ENCODE results near the gene CMSS1. TPM values are rescaled to one million over a fixed set of nuclear protein-coding genes. Genes with fewer than 3 reads are reported as not detected.

CMSS1 gene
- polyA plus RNA-seq, 2 of the 4 experiments (the other 2 are of a cell fraction): 61.1 to 62.9 TPM

DNA sequence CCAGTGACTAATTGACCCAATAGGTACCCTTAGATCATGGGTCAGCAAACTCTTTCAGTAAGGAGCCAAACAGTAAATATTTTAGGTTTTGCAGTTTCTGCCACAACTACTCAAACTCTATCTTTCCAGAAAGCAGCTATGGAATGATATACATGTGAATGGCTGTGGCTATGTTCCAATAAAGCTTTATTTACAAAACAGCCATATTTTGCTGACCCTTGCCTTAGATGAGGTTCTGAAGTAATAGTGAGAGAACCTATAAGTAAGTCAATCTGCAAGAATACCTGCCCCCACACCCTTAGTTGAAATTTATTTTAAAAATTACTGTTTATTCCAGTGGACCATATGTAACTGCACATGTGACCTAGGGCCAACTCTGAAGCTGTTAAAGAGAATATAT, 134.0 kb downstream of the CMSS1 start (continued):
- TF ChIP-seq BCL3 (IDR thresholded peaks at IDR 0.05): no peak

DNA sequence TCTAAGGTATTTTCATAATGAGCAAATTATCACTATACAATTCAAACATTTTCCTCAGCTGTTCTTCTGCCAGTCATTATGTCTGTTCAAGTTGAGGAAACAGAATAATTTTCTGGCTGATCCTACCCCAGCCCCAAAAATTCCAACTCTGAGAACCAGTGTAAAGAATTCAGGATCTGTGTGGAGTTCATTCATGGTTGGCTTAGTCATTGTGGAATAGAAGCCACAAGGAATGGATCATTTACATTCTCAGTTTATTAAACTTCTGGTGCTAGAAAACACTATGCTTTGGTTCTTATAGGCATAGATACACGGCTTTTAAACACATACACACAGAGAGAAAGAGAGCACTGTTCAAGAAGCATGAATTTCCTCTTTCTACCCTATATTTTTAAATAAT, 134.6 kb downstream of the CMSS1 start:
- Histone ChIP-seq H3K4me3 (no peak overlapping the region), H3K4me2 (no peak overlapping the region), H3K27ac (no peak overlapping the region), H3K9me3 (no peaks in the 10 kb centered on the region), H3K4me1 (peaks cover 48% of the 10 kb centered on the region)
- POLR2A ChIA-PET: no interaction called here
- no peak for DNase-seq (ENCODE audit: low read depth in 1 of 2, low spot score in 1 of 2)
- 63% methylated on average over 1 of the region's 1 CpG for WGBS (ENCODE audit: missing lambda C conversion rate)
- ATAC-seq: no peak
- TF ChIP-seq EHMT2 (IDR thresholded peaks at IDR 0.05; ENCODE audit: low read depth) (no peak), KDM5A (IDR thresholded peaks at IDR 0.05) (no peak)
- TF ChIP-seq, protein P1, sequence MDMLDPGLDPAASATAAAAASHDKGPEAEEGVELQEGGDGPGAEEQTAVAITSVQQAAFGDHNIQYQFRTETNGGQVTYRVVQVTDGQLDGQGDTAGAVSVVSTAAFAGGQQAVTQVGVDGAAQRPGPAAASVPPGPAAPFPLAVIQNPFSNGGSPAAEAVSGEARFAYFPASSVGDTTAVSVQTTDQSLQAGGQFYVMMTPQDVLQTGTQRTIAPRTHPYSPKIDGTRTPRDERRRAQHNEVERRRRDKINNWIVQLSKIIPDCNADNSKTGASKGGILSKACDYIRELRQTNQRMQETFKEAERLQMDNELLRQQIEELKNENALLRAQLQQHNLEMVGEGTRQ (IDR thresholded peaks at IDR 0.05): no peak
- CTCF ChIA-PET: no interaction called here
- no peak for FAIRE-seq

DNA sequence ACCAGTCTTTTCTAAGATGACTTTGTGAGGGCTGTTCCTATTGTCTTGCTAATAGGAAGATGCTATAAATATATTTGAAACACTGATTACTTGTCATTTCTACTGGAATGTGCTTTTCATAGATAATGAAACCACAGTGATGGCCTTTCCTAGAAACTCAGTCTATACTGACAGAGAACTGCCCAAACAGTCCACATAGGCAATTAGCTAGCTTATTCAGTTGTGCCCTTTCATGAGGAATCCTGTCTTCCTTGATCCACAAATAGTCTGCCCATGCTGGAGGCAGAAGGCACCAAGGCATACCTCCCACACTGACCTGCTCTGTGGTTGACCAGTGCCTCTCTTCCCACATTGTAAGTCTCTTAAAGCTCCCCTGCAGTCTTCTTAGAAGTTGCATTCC, 135.9 kb downstream of the CMSS1 start:
- Histone ChIP-seq H3K4me1 (peaks cover 37% of the 10 kb centered on the region), H3K4me2 (no peak overlapping the region), H3K4me3 (no peak overlapping the region), H3K27ac (0 out of 6 replicates have a peak overlapping the region, but pooled peaks of 1 of the 2 experiments have one; percentile 2), H3K9me3 (no peaks in the 10 kb centered on the region)
- POLR2A ChIA-PET: no interaction called here
- DNase-seq (ENCODE audit: low read depth in 1 of 2, low spot score in 1 of 2): no peak
- CTCF ChIA-PET: interaction anchor here (0.6 to 1.4 kb wide), 2 partner anchors 14 to 111 kb away, joined by 3 to 4 read pairs; no protein-coding TSS in a partner anchor
- FAIRE-seq: no peak
- no peak for TF ChIP-seq BCL3 (IDR thresholded peaks at IDR 0.05)
- no peak for ATAC-seq

DNA sequence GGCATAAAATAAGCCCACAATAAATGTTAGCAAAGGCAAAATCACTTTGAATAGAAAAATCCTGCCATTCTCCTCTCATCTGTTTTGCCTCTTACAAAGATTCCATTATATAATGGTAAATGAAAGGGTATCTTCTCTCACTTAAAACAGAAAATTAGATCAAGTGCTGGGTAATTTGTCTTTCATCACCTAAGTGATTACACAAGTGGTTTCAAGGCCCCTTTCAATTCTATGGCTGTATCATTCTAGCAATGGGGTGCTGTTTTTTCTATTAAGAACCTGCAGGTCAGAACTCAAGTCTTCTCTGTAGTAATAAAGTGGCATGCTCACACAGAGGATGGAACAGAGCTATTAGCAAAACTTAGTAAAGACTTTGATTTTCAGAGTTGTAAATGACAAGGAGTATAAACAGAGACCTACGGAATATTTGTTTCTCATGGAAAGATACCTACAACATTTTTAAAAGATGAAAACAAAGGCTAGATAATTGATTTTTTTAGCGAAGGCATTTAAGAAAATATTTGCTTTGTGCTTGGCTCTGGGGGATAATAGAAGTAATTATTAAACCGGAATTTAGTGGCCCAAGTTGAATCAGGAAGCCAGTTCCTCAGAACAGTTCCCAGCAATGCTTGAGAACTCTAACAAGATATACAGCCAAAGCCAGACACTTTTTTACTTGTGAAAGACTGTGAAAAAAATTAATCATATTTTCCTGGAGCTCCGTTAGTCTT, 137.4 kb downstream of the CMSS1 start:
- WGBS (ENCODE audit: missing lambda C conversion rate): 33% methylated on average over 4 of the region's 4 CpGs
- ChIA-PET CTCF (no interaction called here), POLR2A (no interaction called here)
- no peak for TF ChIP-seq KDM5A (IDR thresholded peaks at IDR 0.05)
- no peak for TF ChIP-seq CTCF (IDR thresholded peaks at IDR 0.05)
- TF ChIP-seq TP53 (CRISPR knock-in tag; IDR thresholded peaks at IDR 0.05): no peak
- TF ChIP-seq PHF8 (IDR thresholded peaks at IDR 0.05; ENCODE audit: borderline replicate concordance, low read depth): no peak
- TF ChIP-seq CEBPB (IDR thresholded peaks at IDR 0.05): no peak
- no peak for TF ChIP-seq NFE2L2 (conservative IDR thresholded peaks at IDR 0.05; ENCODE audit: low read length)
- no peak for TF ChIP-seq SMC3 (IDR thresholded peaks at IDR 0.05)
- TF ChIP-seq HOXB13 (CRISPR knock-in tag; IDR thresholded peaks at IDR 0.05; ENCODE audit: low read depth): no peak
- TF ChIP-seq POLR2A (IDR thresholded peaks at IDR 0.05; ENCODE audit: low read length): no peak
- TF ChIP-seq, protein P1 (IDR thresholded peaks at IDR 0.05): no peak
- no peak for TF ChIP-seq CBX2 (IDR thresholded peaks at IDR 0.05; ENCODE audit: borderline replicate concordance, low read depth)
- TF ChIP-seq JUN (IDR thresholded peaks at IDR 0.05): no peak
- TF ChIP-seq POLR2AphosphoS2 (conservative IDR thresholded peaks at IDR 0.05; ENCODE audit: low read length): no peak
- no peak for TF ChIP-seq RARB (CRISPR knock-in tag; IDR thresholded peaks at IDR 0.05)
- TF ChIP-seq CBX8 (IDR thresholded peaks at IDR 0.05): no peak
- TF ChIP-seq, protein P2, sequence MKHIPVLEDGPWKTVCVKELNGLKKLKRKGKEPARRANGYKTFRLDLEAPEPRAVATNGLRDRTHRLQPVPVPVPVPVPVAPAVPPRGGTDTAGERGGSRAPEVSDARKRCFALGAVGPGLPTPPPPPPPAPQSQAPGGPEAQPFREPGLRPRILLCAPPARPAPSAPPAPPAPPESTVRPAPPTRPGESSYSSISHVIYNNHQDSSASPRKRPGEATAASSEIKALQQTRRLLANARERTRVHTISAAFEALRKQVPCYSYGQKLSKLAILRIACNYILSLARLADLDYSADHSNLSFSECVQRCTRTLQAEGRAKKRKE (CRISPR knock-in tag; IDR thresholded peaks at IDR 0.05; ENCODE audit: low read depth): no peak
- no peak for TF ChIP-seq RFX5 (IDR thresholded peaks at IDR 0.05)
- peak overlapping the region in 1 of 2 experiments; percentile 19; a peak in 2 of 6 replicates for H3K27ac ChIP-seq
- DNase-seq (ENCODE audit: low read depth in 1 of 2, low spot score in 1 of 2) (no peak), ATAC-seq (no peak), FAIRE-seq (no peak)
- H3K4me3 ChIP-seq: no peak overlapping the region
- H3K9me3 ChIP-seq: no peaks in the 10 kb centered on the region
- peak overlapping the region; percentile 53 for H3K4me2 ChIP-seq
- peaks cover 22% of the 10 kb centered on the region; the same call in 2 of the 3 replicates for H3K4me1 ChIP-seq

Measured in A549 (cell line).